HG03521 (cell line): ENCODE data around the gene NLGN1.

Source experiments
- ATAC-seq: cut with Tn5 transposase; IDR thresholded peaks from one replicate; pipeline ENCODE4 v1.9.1; 2021; ENCODE audit warnings: mild to moderate bottlenecking, moderate library complexity; ENCODE audit not compliant: unreplicated experiment

NLGN1 gene

DNA sequence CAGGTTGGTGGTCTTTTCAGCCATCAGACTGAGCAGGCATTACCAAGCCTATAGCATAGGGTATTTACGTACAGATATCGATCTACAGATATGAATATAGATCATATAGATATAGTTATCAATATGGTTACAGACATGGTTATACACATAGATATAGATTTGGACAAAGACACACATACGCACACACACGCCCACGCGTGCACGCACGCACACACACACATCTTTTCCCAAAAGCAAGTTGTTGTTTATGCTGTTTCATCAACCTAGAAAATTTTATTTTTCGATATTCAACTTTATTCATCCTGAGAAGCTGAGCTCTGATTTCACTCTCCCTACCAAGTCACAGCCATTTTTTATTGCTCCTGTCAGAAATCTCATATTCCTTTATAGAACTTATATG is 309.1 kb downstream of the NLGN1 start:
- ATAC-seq: no peak

DNA sequence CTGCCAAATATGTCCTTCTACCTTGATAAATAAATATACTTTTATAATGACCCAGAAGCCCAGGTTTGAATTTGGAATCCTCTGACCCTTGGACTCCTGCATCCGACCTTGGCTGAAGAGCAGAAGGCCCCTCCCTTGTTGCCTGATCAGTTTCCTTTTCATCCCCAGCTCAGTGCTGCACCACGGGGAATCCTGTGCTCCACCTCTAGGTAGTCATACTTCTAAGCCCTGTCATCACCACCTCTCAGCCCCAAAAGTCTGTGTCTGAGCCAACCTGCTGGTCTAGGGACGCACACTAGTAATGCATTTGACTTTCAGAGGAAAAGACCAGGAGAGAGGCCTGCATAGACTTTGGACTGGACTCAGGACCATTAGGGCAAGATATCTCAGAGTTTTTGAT is 310.6 kb downstream of the NLGN1 start:
- no peak for ATAC-seq

DNA sequence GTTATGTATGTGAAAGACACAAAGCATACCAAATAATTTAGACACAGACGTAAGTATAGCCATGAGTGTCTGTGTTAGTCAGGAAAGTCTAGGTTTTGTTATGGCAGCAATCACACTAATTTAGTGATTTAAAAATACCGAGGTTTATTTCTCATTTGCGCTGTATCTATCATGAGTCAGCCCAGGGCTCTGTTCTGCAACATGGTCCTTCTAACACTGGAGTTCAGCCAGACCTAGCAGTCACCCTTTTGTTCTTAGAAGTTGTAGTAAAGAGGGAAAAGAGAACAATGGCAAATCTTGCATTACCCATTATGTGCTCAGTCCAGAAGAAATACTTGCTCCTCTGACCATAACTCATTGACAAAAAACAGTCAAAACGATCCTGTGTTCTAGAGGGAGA is 311.5 kb downstream of the NLGN1 start:
- ATAC-seq: no peak

DNA sequence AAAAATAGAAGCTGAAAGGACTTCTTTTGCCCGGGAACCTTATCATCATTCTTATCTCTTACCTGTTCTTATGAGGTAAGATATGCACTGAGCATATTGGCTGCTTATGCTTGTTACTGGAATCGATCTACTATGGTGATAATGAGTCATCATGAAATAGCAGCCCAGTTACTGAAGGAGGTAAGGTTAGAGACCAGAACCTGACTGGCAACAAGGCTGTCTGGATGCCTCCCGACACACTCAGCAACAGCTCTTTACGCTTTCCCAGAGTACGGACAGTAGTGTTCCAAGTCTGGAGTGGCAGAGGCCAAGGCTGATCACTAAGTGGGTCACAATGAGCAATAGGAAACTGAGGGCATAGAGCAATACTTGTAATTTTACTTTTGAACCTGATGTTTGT is 314.1 kb downstream of the NLGN1 start:
- no peak for ATAC-seq

DNA sequence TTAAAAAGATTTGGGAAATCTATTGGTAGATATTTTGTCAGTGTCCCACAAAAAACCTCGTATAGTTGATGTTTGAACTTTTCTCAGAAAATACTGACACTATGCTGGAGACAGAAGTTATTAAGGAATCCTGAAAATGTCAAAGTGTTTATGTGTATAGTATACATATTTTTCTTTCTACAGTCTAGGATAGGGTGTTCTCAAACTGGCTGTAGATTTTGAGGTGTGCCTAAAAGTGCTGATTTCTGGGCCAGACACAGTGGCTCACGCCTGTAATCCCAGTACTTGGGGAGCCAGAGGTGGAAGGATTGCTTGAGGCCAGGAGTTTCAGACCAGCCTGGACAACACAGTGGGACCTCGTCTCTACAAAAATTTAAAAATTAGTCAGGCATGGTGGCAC is 322.0 kb downstream of the NLGN1 start:
- no peak for ATAC-seq

DNA sequence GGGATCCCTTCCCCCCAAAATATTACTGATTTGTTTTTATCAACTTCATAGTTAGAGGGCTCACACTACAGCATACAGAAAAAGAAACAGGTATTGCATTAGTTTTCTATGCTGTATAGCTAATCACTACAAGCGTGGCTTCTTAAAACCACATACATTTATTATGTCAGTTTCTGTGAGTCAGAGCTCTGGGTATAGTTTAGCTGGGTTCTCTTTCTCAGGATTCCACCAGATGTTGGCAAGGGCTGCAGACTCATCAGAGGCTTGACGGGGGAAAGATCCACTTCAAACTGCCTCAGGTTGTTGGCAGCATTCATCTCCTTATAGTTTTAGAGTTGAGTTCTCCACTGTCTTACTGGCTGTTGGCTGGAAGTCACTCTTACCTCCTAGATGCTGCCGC is 328.0 kb downstream of the NLGN1 start:
- no peak for ATAC-seq

DNA sequence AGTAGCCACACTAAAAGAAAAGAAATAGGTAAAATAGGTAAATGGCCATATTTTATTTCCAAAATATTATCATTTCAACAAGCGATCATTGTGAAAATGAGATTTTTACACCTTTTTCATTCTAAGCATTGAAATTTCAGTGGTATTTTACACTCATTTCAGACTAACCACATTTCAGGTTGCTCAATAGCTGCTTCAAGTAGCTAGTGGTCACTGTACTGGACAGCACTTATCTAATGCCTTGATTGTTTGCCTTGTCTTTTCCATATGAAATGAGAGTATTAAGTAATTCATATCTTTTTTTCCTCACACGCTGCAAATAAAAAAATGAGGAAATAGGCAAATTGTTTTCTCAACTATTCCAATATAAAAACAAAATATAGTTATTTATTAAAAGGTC is 332.8 kb downstream of the NLGN1 start:
- ATAC-seq: no peak

DNA sequence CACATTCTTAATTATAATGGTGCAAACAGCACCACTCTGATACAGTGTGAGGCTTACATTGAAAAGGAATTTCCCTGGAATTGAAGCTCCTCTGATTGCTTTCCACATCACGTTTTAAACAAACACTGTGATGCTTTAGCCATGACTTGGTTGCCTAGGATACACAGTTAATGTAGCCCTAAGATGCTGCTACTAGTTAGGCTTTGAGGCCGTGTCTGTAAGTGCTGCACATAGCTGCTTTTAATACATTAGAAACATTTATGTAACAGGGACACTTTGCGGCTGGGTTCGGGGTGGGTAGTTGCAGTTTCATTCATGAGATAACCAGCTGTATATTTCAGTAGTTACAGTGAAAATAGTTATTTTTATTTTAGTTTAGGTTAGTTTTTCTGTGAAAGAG is 334.7 kb downstream of the NLGN1 start:
- ATAC-seq: no peak

DNA sequence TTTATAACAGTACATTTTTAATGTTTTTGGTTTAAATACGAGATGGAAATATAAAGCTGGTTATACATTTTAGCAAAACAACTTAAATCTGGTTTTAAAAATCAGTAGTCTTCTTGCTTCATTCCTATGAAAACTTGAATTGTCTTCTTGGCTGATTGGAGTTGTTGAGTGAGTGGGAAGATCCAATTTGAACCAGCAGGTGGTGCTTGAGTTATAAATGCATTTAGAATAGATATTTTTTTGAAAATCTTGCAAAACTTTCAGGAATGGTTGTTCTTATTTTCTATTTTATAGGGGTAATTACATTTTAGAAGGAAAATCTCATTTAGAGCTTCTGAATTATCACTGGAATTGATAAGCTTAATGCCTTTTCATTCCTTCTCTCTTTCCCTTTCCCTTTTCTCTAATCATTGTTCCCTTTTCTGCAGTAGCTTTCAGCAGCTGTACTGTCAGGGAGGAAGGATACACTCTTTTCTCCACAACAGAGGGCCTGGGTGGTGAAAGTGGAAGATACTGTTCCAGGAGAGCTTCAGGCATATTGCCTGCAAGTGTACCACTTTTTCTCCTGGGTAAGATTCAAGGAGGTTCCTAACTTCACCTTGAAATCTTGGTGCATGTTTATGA is 335.6 kb downstream of the NLGN1 start:
- no peak for ATAC-seq

DNA sequence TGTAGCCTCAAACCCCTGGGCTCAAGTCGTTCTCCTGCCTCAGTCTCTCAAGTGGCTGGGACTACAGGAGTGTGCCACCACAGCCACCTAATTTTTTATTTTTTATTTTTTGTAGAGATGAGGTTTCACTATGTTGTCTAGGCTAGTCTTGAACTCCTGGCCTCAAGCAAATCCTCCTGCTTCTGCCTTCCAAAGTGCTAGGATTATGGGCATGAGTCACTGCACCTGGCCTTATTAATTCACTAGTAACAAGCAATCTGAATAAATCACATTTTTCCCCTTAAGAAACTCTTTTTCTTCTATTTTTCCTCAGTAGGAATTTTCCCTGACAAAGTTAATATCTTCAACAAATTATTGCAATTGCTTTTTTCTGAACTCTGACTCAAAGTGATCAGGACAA is 336.9 kb downstream of the NLGN1 start:
- ATAC-seq: no peak

DNA sequence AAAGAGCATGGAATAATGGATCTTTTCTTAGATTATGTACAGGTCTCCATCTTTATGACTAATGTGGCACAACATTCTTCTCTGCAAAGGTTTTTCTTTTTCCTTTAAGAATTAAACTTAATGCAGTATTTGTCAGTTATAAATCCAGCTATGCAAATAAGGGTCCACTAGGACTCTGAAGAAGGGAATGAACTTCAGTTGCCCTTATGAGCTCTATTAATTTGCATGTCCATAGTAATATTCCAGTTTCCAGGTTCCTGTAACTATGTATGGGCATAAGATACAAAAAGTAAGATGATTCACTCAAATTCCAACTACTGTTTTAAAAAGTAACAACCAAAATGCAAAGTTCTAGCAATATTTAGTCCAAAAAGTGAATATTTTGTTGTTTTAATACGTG is 337.4 kb downstream of the NLGN1 start:
- ATAC-seq: no peak

DNA sequence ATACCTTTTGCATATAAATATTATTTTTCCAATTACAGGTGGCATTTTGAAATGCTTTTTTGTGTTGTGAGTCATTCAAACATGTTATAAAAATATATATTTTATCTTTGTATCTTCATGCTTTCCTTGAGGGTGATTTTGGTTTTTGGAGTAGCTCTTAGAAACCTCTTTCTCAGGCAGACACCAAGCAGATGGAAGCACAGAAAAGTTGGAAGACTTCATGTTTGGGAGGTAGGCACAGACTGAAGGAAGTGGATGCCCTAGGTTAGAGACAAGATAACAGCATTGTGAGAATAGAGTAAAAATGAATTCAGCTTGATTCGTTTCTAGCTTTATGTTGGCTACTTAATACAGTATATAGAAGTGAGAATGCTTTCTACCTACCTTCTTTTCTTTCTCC is 338.3 kb downstream of the NLGN1 start:
- ATAC-seq: no peak

DNA sequence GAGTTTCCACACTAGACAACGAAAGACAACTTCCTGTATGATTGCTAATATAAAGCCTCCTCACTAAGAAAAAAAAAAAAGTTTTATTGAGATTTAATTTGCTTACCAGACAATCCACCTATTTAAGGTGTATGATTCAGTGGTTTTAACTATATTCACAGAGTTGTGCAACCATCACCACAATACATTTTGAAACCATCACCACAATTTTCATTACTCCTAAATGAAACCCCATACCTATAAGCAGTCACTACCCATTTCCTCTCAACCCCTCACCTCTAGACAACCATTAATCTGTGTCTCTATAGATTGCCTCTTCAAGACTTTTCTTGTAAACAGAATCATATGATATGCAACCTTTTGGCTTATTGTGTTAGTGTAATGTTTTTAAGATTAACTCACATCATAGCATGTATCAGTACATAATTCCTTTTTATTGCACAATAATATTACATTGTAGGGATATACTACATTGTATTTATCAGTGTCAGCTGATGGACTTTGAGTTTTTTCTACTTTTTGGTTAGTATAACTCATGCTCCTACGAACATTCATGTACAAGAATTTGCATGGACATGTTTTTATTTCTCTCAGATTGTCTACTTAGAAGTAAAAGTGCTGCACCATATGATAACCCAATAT is 339.7 kb downstream of the NLGN1 start:
- no peak for ATAC-seq

DNA sequence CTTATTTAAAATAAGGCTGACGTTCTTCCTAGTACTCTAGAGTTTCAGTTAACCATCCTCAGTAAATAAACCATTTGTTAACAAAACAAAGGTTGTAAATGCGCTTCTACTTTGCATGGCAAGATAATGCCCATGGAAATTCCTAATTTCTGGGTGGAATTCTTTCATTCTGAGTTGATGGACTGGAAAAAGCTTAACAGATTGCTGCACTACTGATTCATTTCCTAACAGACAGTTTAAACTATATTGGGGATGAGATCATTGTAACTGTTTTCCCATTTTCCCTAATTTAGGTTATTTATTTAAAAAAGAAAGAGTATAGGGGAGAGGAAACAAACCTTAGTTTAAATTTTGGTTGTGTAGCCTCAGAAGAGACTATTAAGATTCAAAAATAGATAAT is 342.2 kb downstream of the NLGN1 start:
- ATAC-seq: no peak

DNA sequence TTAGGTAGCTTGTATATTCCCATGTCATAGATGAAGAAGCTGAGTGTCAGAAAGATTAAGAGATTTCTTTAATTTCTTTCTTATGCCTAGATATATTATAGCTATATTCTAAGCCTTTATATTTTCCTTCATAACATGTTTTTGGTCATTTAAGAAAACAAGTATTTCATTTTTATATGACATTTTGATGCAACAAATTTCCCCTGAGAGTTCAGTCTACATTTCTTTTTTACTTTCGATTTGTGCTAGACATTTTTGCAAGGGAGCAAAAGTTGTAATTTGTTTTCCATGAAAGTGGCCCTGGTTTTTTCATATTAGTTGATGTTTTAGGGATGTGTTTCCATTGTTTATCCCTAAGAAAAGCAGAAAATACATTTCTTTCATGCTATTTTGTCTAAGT is 344.9 kb downstream of the NLGN1 start:
- no peak for ATAC-seq

DNA sequence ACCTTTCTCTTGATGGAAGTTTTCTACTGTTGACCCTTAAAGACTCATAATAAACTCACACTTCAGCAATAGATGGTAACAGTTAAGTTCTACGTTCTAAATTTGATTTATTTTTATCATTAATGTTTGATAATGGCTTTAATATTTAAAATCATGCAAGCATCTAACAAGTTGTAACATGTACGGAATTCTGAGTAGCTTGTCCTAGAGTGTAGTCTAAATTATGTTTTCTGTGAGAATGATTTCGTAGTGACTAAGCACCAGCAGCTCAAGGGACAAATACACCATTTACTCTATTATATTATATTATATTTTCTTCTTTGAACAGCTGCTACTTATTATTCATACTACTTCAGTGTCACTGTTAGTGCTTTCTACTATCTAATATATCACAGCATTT is 345.6 kb downstream of the NLGN1 start:
- no peak for ATAC-seq

DNA sequence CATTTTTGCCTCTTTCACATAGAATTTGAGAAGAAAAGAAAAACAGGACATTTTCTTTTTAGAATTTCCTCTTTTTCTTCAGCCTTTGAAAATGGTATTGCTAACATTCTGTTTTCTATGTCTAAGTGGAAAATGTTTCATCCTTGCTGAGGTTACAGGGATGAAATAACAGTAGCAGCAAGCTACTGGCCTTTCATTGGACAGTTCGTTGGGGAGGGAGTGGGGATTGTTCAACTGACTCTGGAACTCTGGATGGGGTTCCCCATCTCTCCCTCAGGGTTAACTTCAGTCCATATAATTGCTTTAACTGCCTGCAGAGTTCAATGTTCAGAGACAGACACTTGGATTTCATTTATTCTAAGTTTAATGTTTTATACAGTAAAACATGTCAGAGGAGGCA is 346.0 kb downstream of the NLGN1 start:
- ATAC-seq: no peak

DNA sequence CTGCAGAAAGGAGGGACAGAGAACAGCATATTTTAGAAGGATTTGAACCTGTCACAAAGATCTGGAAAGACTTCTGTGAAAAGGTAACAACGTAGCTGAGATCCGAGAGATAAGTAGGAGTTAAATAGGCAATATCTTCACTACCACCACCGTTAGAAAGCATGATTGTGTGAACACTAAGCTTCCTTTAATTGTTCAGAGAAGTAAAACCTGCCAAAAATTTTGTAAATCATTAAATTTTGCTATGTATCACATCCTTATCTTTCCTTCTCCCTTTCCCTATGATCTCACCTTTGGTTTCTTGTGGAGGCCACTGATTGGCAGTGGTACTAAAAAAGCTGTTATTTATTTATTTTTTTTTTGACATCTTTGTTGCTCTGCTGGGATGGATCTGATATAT is 346.9 kb downstream of the NLGN1 start:
- ATAC-seq: no peak

DNA sequence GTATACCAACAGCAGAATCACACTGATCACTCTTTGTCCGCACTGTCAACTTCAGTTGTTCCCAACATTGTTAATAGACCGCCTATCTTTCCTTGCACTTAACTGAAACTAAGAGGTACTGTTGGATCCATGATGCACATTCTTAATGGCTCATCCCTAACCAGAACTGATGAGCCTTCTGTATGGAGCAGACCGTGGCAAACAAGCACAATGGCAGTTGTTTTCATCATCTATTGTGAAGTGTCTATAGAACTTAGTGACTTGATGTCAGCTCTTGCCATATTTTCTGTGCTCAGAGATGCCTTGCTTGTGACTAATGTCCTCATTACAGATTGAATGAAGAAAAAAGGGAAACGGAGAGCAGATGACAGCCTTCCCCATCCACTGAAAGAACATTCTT is 347.4 kb downstream of the NLGN1 start:
- ATAC-seq: no peak

DNA sequence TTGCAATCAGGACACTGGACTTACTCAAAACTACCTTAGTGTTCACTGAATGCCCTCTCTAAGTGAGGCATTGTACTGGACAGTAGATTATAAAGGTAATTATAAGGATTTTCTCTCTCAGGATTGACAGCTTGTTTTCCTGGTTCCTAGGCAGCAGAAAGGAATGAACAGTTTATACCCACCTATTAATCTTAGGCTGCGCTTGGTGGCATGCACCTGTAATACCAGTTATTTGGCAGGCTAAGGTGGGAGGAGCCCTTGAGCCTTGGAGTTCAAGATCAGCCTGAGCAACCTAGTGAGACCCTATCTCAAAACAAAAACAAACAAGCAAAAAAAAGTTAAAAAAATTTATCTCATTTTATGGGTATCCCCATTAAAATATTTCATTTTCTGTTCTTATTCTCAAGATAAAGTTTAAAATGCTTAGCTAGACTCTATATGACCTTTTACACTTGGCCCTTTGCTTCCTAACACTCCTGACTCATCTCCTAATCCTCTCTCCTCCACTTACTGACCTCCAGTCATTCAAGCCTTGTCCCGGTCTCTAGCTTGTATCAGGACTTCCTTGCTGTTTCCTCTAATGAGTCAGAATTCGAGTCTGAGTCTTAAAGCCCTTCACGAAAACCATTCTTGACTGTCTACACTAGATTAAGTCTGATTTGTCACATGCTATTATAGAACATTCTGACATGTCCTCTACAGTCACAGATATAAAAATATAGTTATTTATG is 348.6 kb downstream of the NLGN1 start:
- ATAC-seq: no peak

DNA sequence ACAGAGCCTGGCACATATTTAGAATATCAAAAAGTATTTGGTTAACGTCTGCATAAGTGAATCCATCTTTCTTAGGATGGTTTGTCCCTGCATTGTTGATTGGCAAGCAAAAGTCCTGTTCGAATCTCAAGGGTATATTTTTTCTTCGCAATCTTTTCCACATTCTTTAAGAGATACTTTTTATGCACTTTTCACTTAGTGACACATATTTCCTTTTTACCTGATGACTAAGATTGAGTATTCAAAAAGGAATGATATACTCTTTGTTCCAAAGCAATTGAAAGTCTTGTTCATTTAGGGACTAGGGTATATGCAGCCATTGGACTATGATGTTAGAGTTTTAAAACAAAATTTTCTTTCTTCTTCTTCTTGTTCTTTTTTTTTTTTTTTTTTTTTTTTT is 349.9 kb downstream of the NLGN1 start:
- ATAC-seq: no peak

DNA sequence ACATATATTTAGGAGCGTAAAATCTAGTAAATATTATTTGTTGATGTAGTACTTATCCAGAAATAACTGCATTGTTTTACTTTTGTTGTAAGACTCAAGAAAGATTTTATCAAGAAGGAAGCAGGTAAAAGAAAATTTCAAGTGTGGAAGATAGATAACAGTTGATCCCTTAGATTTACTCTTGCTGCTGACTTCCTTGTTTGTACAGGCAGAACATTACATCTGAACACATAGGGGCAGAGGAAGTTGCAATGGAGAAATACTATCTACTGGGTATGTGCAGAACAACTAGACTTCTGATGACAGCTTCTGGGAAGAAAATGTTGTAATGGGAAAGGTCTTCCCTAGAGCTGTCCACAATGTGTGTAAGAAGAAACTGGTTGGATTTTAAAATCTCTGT is 350.6 kb downstream of the NLGN1 start:
- ATAC-seq: no peak

DNA sequence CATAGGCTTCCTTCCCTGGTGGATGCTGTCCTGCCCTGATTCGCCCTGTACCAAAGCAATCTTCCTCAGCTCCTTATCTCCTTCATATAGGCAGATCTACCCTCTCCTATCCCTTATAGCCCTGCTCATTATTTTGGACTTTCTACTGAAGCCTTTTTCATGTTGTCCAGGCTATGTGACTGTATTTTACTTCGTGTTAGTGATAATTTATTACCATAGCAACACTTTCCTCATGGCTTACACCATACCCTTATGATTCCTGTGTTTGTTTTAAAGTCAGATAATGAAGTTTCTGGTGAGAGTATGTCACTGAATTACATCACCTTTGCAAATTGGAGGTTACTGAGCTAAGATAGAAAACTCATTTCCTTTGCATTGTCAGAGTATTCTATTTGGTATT is 352.6 kb downstream of the NLGN1 start:
- ATAC-seq: no peak
